ENCODE data around the gene RIC1. TPM values are rescaled to one million over a fixed set of nuclear protein-coding genes. Genes with fewer than 3 reads are reported as not detected.

RIC1 gene
- total RNA-seq, 2 donors from 2014 or later: 12.2 to 18.1 TPM

DNA sequence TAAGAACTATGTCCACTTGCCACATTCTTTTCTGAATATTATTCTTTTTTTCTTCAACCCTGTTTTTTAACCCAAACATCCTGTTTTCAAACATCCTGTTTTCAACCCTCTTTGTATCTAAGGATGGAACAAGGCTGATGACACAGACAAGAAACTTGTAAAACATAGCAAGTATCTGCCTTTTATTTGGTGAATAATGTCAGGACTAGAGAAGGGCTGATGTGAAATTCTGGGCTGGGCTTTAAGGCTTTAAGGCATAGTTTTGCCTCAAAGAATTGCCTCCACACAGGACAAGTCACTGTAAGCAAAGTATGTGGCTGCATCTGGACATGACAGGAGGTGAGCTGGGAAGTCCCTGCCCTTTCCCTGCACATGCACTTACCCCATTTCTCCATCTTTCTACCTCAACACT lies 42.5 kb upstream of the RIC1 start:
- Histone ChIP-seq H3K9me3 (no peaks in the 10 kb centered on the region), H3K4me1 (peaks cover 0 to 8% of the 10 kb centered on the region in 2 donors), H3K27ac (no peak overlapping the region), H3K4me3 (no peak overlapping the region), H3K27me3 (no peaks in the 10 kb centered on the region), H3K36me3 (no peaks in the 10 kb centered on the region)
- TF ChIP-seq, protein P1, sequence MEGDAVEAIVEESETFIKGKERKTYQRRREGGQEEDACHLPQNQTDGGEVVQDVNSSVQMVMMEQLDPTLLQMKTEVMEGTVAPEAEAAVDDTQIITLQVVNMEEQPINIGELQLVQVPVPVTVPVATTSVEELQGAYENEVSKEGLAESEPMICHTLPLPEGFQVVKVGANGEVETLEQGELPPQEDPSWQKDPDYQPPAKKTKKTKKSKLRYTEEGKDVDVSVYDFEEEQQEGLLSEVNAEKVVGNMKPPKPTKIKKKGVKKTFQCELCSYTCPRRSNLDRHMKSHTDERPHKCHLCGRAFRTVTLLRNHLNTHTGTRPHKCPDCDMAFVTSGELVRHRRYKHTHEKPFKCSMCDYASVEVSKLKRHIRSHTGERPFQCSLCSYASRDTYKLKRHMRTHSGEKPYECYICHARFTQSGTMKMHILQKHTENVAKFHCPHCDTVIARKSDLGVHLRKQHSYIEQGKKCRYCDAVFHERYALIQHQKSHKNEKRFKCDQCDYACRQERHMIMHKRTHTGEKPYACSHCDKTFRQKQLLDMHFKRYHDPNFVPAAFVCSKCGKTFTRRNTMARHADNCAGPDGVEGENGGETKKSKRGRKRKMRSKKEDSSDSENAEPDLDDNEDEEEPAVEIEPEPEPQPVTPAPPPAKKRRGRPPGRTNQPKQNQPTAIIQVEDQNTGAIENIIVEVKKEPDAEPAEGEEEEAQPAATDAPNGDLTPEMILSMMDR (IDR thresholded peaks at IDR 0.05): no peak
- DNase-seq (ENCODE audit: low spot score): no peak

GRCh38 chr9:5587024-5587423 lies 41.9 kb upstream of the RIC1 start:
- no peaks in the 10 kb centered on the region for H3K36me3 ChIP-seq
- H3K9me3 ChIP-seq: no peaks in the 10 kb centered on the region
- DNase-seq (ENCODE audit: low spot score): no peak
- no peak overlapping the region for H3K27ac ChIP-seq
- TF ChIP-seq, protein P1 (IDR thresholded peaks at IDR 0.05): no peak
- no peak overlapping the region for H3K4me3 ChIP-seq
- H3K27me3 ChIP-seq: no peaks in the 10 kb centered on the region
- peaks cover 0 to 8% of the 10 kb centered on the region in 2 donors for H3K4me1 ChIP-seq

DNA sequence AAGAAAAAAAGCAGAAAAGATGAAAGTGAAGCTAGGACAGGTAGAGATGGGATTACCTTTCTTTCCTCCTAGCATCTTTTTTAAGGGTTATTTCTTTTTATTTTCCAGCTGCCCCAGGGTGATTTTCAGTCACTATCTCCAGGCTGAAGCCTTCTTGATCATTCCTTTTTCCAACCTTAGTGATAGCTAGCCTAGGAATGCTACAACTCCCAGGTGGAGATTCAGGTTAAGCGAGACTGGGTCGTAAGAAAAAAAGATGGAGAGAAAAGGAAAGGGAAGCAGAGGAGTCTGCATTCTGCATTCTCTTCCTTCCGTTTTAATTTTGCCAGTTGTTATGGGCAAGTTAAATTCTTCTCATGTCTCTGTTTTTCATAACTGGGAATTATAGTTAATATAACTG lies 36.7 kb upstream of the RIC1 start:
- TF ChIP-seq, protein P1 (IDR thresholded peaks at IDR 0.05): no peak
- Histone ChIP-seq H3K27ac (no peak overlapping the region), H3K36me3 (no peaks in the 10 kb centered on the region), H3K4me1 (peaks cover 0 to 5% of the 10 kb centered on the region in 2 donors), H3K9me3 (no peaks in the 10 kb centered on the region), H3K27me3 (no peaks in the 10 kb centered on the region), H3K4me3 (no peak overlapping the region)
- no peak for DNase-seq (ENCODE audit: low spot score)

DNA sequence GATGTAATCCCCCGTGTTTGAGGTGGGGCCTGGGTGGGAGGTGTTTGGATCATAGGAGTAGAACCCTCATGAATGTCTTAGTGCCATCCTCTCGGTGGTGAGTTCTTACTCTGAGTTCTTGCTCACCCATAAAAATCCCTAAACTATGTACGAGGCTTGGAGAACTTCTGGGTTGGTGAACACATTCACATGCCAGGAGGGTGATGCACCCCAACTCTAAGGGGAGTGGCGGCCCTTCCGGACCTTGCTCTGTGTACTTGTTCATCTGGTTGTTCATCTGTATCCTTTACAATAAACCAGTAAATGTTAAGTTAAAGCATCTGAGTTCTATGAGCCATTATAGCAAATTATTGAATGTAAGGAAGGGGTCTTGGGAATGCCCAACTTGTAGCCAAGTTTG lies 36.0 kb upstream of the RIC1 start:
- DNase-seq (ENCODE audit: low spot score): no peak
- Histone ChIP-seq H3K9me3 (no peaks in the 10 kb centered on the region), H3K36me3 (no peaks in the 10 kb centered on the region), H3K27me3 (no peaks in the 10 kb centered on the region), H3K4me1 (peaks cover 0 to 5% of the 10 kb centered on the region in 2 donors), H3K27ac (no peak overlapping the region), H3K4me3 (no peak overlapping the region)
- TF ChIP-seq, protein P1 (IDR thresholded peaks at IDR 0.05): no peak

GRCh38 chr9:5593904-5594303 lies 35.0 kb upstream of the RIC1 start:
- no peak for DNase-seq (ENCODE audit: low spot score)
- no peaks in the 10 kb centered on the region for H3K9me3 ChIP-seq
- no peaks in the 10 kb centered on the region for H3K36me3 ChIP-seq
- no peak overlapping the region for H3K27ac ChIP-seq
- peaks cover 0 to 5% of the 10 kb centered on the region in 2 donors for H3K4me1 ChIP-seq
- TF ChIP-seq, protein P1 (IDR thresholded peaks at IDR 0.05): no peak
- H3K4me3 ChIP-seq: no peak overlapping the region
- H3K27me3 ChIP-seq: no peaks in the 10 kb centered on the region

GRCh38 chr9:5596173-5596572 lies 32.7 kb upstream of the RIC1 start:
- no peaks in the 10 kb centered on the region for H3K27me3 ChIP-seq
- no peak for DNase-seq (ENCODE audit: low spot score)
- no peak overlapping the region for H3K27ac ChIP-seq
- TF ChIP-seq, protein P1 (IDR thresholded peaks at IDR 0.05): no peak
- H3K4me3 ChIP-seq: no peak overlapping the region
- no peaks in the 10 kb centered on the region for H3K36me3 ChIP-seq
- H3K4me1 ChIP-seq: peaks cover 0 to 7% of the 10 kb centered on the region in 2 donors
- no peaks in the 10 kb centered on the region for H3K9me3 ChIP-seq

All from right atrium auricular region (tissue), 2 donors.